Measurements from ENCODE around the gene ROBO1. TPM values are rescaled to one million over a fixed set of nuclear protein-coding genes. Genes with fewer than 3 reads are reported as not detected.

The ROBO1 gene
- total and polyA plus RNA-seq, 2 donors (not counting 3 experiments of a cell fraction or from before 2014, with no cell fraction given), result 5.9 to 14.2 TPM

DNA sequence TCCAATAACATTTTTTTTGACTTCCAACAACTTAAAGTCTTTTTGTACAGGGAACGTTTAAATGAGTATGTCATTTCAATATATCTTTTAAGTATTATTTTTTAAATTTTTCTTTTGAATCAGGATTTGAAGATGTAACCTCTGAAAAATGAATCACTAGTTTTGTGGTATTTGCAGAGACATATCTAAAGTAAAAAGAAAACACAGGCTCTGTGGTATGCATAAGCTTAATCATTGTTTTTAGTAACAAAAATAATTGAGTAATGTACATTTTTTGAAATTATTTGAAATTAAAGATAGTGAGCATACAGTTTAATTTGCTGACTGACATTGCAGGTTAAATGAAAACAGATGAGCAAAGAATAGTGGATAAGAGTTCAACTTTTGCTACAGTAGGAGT, 531.3 kb downstream of the ROBO1 start:
- intact Hi-C loops (cut with micrococcal nuclease) (no loop called here), dilution Hi-C loops (cut with MboI; ENCODE audit: extremely low pct_ligation_motif_present, low sequenced_read_pairs) (no loop called here)
- no peaks in the 10 kb centered on the region for H3K79me2 ChIP-seq (ENCODE audit: control insufficient read depth, insufficient read depth, low read length)
- H2AFZ ChIP-seq (ENCODE audit: low read depth, low read length), result no peak overlapping the region
- H3K4me1 ChIP-seq (ENCODE audit: control insufficient read depth, extremely low read depth, insufficient read depth, low read length), result no peaks in the 10 kb centered on the region
- TF ChIP-seq, protein P1, sequence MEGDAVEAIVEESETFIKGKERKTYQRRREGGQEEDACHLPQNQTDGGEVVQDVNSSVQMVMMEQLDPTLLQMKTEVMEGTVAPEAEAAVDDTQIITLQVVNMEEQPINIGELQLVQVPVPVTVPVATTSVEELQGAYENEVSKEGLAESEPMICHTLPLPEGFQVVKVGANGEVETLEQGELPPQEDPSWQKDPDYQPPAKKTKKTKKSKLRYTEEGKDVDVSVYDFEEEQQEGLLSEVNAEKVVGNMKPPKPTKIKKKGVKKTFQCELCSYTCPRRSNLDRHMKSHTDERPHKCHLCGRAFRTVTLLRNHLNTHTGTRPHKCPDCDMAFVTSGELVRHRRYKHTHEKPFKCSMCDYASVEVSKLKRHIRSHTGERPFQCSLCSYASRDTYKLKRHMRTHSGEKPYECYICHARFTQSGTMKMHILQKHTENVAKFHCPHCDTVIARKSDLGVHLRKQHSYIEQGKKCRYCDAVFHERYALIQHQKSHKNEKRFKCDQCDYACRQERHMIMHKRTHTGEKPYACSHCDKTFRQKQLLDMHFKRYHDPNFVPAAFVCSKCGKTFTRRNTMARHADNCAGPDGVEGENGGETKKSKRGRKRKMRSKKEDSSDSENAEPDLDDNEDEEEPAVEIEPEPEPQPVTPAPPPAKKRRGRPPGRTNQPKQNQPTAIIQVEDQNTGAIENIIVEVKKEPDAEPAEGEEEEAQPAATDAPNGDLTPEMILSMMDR (IDR thresholded peaks at IDR 0.05; ENCODE audit: extremely low read depth in 1 of 2, insufficient read depth in 1 of 2, low read depth in 1 of 2, low read length in 2 of 2), result no peak
- TF ChIP-seq FOS (IDR thresholded peaks at IDR 0.05; ENCODE audit: borderline replicate concordance, insufficient read depth, low read length) (no peak), JUN (IDR thresholded peaks at IDR 0.05; ENCODE audit: borderline replicate concordance, insufficient read depth, insufficient read length, low read depth) (no peak), POLR2A (IDR thresholded peaks at IDR 0.05; ENCODE audit: low read depth, low read length) (no peak), MYC (IDR thresholded peaks at IDR 0.05; ENCODE audit: low read depth, low read length) (no peak), GATA2 (IDR thresholded peaks at IDR 0.05; ENCODE audit: insufficient read depth, insufficient read length, low read depth, low read length) (no peak)
- no peak overlapping the region for H3K27ac ChIP-seq (ENCODE audit: insufficient read depth, low read depth, low read length)
- H3K4me3 ChIP-seq (replicated peaks in 1 of 3; ENCODE audit: insufficient read depth in 1 of 3, low read depth in 1 of 3, low read length in 3 of 3), result no peak overlapping the region
- no peak for FAIRE-seq
- no TSS peak for BruUV-seq (replicated peaks)
- H3K36me3 ChIP-seq (ENCODE audit: control insufficient read depth in 2 of 2, extremely low read depth in 1 of 2, insufficient read depth in 2 of 2, low read length in 2 of 2), result no peaks in the 10 kb centered on the region
- no peaks in the 10 kb centered on the region for H3K9me3 ChIP-seq (replicated peaks; ENCODE audit: control insufficient read depth, insufficient read depth, low read length)
- ChIA-PET POLR2A (no interaction called here), CTCF (no interaction called here)
- no peak for DNase-seq (ENCODE audit: low read depth, low spot score)
- no peaks in the 10 kb centered on the region for H3K27me3 ChIP-seq (ENCODE audit: control insufficient read depth in 2 of 2, insufficient read depth in 2 of 2, low read length in 2 of 2)
- H3K4me2 ChIP-seq (ENCODE audit: insufficient read depth, low read length), result no peak overlapping the region
- H4K20me1 ChIP-seq (replicated peaks; ENCODE audit: control insufficient read depth, extremely low read depth, insufficient read depth, low read length), result no peaks in the 10 kb centered on the region
- no peaks in the 10 kb centered on the region for H3K9me1 ChIP-seq (replicated peaks; ENCODE audit: control insufficient read depth, extremely low read depth, insufficient read depth, low read length)
- H3K9ac ChIP-seq (replicated peaks; ENCODE audit: extremely low read depth, insufficient read depth, low read length), result no peak overlapping the region

DNA sequence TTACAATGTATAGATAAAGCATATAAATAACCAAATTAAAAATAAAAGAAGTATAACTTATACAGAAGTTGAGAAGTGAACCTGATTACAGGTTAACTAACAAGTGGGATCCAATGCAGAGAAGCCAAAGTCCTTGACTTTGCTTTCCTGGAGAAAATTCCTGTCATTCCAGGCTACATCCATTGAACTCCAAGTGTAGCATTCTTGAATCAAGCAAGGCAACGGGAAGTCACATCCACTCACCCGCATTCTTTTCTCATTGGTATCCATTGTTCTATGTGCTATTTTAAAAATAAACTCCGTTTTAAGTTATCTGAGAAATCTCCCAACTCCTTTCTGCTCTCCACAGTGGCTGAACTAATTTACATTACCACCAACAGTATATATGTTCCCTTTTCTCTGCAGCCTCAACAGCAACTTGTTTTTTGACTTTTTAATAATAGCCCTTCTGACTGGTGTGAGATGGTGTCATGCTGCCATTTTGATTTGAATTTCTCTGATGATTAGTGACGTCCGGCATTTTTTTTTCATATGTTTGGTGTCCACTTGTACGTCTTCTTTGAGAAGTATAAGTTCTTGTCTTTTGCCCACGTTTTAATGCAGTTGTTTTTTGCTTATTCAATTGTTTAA, 534.3 kb downstream of the ROBO1 start:
- no peaks in the 10 kb centered on the region for H3K4me1 ChIP-seq (ENCODE audit: control insufficient read depth, extremely low read depth, insufficient read depth, low read length)
- TF ChIP-seq GATA2 (IDR thresholded peaks at IDR 0.05; ENCODE audit: insufficient read depth, insufficient read length, low read depth, low read length) (no peak), POLR2A (IDR thresholded peaks at IDR 0.05; ENCODE audit: low read depth, low read length) (no peak), FOS (IDR thresholded peaks at IDR 0.05; ENCODE audit: borderline replicate concordance, insufficient read depth, low read length) (no peak), EZH2 (IDR thresholded peaks at IDR 0.05; ENCODE audit: borderline replicate concordance, low read depth, low read length, severe bottlenecking) (no peak), JUN (IDR thresholded peaks at IDR 0.05; ENCODE audit: borderline replicate concordance, insufficient read depth, insufficient read length, low read depth) (no peak), MYC (IDR thresholded peaks at IDR 0.05; ENCODE audit: low read depth, low read length) (no peak), POLR2AphosphoS5 (IDR thresholded peaks at IDR 0.05; ENCODE audit: insufficient read depth, low read depth, low read length) (no peak)
- TF ChIP-seq, protein P1 (IDR thresholded peaks at IDR 0.05; ENCODE audit: extremely low read depth in 1 of 2, insufficient read depth in 1 of 2, low read depth in 1 of 2, low read length in 2 of 2), result no peak
- TF ChIP-seq, protein P2, sequence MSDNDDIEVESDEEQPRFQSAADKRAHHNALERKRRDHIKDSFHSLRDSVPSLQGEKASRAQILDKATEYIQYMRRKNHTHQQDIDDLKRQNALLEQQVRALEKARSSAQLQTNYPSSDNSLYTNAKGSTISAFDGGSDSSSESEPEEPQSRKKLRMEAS (IDR thresholded peaks at IDR 0.05; ENCODE audit: insufficient read depth, insufficient read length), result no peak
- FAIRE-seq (no peak), DNase-seq (ENCODE audit: low read depth, low spot score) (no peak)
- H4K20me1 ChIP-seq (replicated peaks; ENCODE audit: control insufficient read depth, extremely low read depth, insufficient read depth, low read length), result no peaks in the 10 kb centered on the region
- CTCF ChIA-PET, result no interaction called here
- no peak overlapping the region for H3K9ac ChIP-seq (replicated peaks; ENCODE audit: extremely low read depth, insufficient read depth, low read length)
- no peaks in the 10 kb centered on the region for H3K79me2 ChIP-seq (ENCODE audit: control insufficient read depth, insufficient read depth, low read length)
- no peak overlapping the region for H3K4me3 ChIP-seq (replicated peaks in 1 of 3; ENCODE audit: insufficient read depth in 1 of 3, low read depth in 1 of 3, low read length in 3 of 3)
- no peaks in the 10 kb centered on the region for H3K36me3 ChIP-seq (ENCODE audit: control insufficient read depth in 2 of 2, extremely low read depth in 1 of 2, insufficient read depth in 2 of 2, low read length in 2 of 2)
- no peaks in the 10 kb centered on the region for H3K9me1 ChIP-seq (replicated peaks; ENCODE audit: control insufficient read depth, extremely low read depth, insufficient read depth, low read length)
- H3K27ac ChIP-seq (ENCODE audit: insufficient read depth, low read depth, low read length), result no peak overlapping the region
- intact Hi-C loops (cut with micrococcal nuclease) (no loop called here), dilution Hi-C loops (cut with MboI; ENCODE audit: extremely low pct_ligation_motif_present, low sequenced_read_pairs) (no loop called here)
- no peak overlapping the region for H3K4me2 ChIP-seq (ENCODE audit: insufficient read depth, low read length)
- BruUV-seq (replicated peaks), result no TSS peak
- no peaks in the 10 kb centered on the region for H3K9me3 ChIP-seq (replicated peaks; ENCODE audit: control insufficient read depth, insufficient read depth, low read length)
- no peak overlapping the region for H2AFZ ChIP-seq (ENCODE audit: low read depth, low read length)
- POLR2A ChIA-PET, result no interaction called here
- no peaks in the 10 kb centered on the region for H3K27me3 ChIP-seq (ENCODE audit: control insufficient read depth in 2 of 2, insufficient read depth in 2 of 2, low read length in 2 of 2)

All from endothelial cell of umbilical vein (primary cell).